ENCODE results near the gene DDX50.

Gene DDX50

GRCh38 chr10:68987611-68988010, 86.5 kb downstream of the DDX50 start:
- TF ChIP-seq YY1 (IDR thresholded peaks at IDR 0.05; ENCODE audit: low read depth) = no peak
- TF ChIP-seq CEBPB (IDR thresholded peaks at IDR 0.05) = no peak
- TF ChIP-seq, protein P1, sequence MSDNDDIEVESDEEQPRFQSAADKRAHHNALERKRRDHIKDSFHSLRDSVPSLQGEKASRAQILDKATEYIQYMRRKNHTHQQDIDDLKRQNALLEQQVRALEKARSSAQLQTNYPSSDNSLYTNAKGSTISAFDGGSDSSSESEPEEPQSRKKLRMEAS (IDR thresholded peaks at IDR 0.05) = no peak
- no peak for TF ChIP-seq FOXM1 (IDR thresholded peaks at IDR 0.05; ENCODE audit: borderline replicate concordance, low read depth)
- no peak for TF ChIP-seq TAF1 (IDR thresholded peaks at IDR 0.05; ENCODE audit: low read depth)
- TF ChIP-seq ZBTB7A (IDR thresholded peaks at IDR 0.05; ENCODE audit: low read depth) = no peak
- TF ChIP-seq EGR1 (IDR thresholded peaks at IDR 0.05) = no peak
- no peak for TF ChIP-seq TEAD4 (IDR thresholded peaks at IDR 0.05)
- TF ChIP-seq, protein P2, sequence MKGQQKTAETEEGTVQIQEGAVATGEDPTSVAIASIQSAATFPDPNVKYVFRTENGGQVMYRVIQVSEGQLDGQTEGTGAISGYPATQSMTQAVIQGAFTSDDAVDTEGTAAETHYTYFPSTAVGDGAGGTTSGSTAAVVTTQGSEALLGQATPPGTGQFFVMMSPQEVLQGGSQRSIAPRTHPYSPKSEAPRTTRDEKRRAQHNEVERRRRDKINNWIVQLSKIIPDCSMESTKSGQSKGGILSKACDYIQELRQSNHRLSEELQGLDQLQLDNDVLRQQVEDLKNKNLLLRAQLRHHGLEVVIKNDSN (IDR thresholded peaks at IDR 0.05) = no peak
- TF ChIP-seq RAD21 (IDR thresholded peaks at IDR 0.05; ENCODE audit: low read depth) = no peak
- TF ChIP-seq EP300 (IDR thresholded peaks at IDR 0.05; ENCODE audit: borderline replicate concordance) = no peak
- no peak for TF ChIP-seq CREB1 (IDR thresholded peaks at IDR 0.05; ENCODE audit: low read depth)
- TF ChIP-seq TCF12 (IDR thresholded peaks at IDR 0.05; ENCODE audit: low read depth) = no peak
- TF ChIP-seq REST (IDR thresholded peaks at IDR 0.05; ENCODE audit: low read depth) = no peak
- no peak for TF ChIP-seq NFIC (IDR thresholded peaks at IDR 0.05)

- TF ChIP-seq FOXM1 (IDR thresholded peaks at IDR 0.05; ENCODE audit: borderline replicate concordance, low read depth) (no peak), TCF12 (IDR thresholded peaks at IDR 0.05; ENCODE audit: low read depth) (no peak), CEBPB (IDR thresholded peaks at IDR 0.05) (peak; percentile 5; the same call in 1 of the 2 replicates), REST (IDR thresholded peaks at IDR 0.05; ENCODE audit: low read depth) (0 out of 2 replicates have a peak, but pooled peaks have one; percentile 7), TAF1 (IDR thresholded peaks at IDR 0.05; ENCODE audit: low read depth) (peak; percentile 80), RAD21 (IDR thresholded peaks at IDR 0.05; ENCODE audit: low read depth) (peak; percentile 25; the same call in 1 of the 2 replicates), TEAD4 (IDR thresholded peaks at IDR 0.05) (peak; percentile 75), CREB1 (IDR thresholded peaks at IDR 0.05; ENCODE audit: low read depth) (peak; percentile 54; the same call in 1 of the 2 replicates), YY1 (IDR thresholded peaks at IDR 0.05; ENCODE audit: low read depth) (peak; percentile 85), EP300 (IDR thresholded peaks at IDR 0.05; ENCODE audit: borderline replicate concordance) (peak; percentile 20; the same call in 1 of the 2 replicates)
- TF ChIP-seq, protein P1 (IDR thresholded peaks at IDR 0.05) = peak; percentile 63; the same call in 1 of the 2 replicates
- TF ChIP-seq, protein P2 (IDR thresholded peaks at IDR 0.05) = no peak
These were observed 87.6 kb downstream of the DDX50 start, which contains the start of gene KIFBP for GRCh38 chr10:68988530-68989316. TSS of gene KIFBP (plus strand) at chr10:68988803. CDS start at chr10:68988833, 30 bp downstream.

DNA sequence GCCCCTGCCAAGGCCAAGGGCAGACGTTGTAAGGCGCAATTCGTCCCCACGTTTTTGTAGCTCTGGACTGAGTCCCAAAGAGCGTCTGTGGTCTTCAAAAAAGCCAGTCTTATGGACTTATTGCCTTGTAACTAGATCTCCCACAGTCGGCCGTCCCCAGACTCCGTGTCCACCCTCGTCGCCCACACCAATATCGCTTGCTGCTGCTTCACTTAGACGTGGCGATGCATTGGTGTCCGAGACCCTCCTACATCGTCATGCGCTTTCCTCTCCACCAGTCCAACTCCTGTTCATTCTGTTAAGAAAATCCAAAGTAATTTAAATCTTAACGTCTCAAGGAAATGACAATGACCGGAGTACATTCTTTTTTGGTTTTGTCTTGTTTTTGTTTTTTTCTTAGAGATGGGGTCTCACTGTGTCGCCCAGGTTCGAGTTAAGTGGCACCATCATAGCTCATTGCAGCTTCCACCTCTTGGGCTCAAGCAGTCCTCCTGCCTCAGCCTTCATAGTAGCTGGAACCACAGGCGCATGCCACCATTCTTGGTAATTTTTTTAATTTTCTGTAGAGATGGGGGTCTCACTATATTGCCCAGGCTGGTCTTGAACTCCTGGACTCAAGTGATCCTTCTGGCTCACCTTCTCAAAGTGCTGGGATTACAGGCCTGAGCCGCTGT, 88.3 kb downstream of the DDX50 start:
- no peak for TF ChIP-seq NFIC (IDR thresholded peaks at IDR 0.05)
- no peak for TF ChIP-seq TEAD4 (IDR thresholded peaks at IDR 0.05)
- TF ChIP-seq CREB1 (IDR thresholded peaks at IDR 0.05; ENCODE audit: low read depth) = no peak
- no peak for TF ChIP-seq TAF1 (IDR thresholded peaks at IDR 0.05; ENCODE audit: low read depth)
- TF ChIP-seq ZBTB7A (IDR thresholded peaks at IDR 0.05; ENCODE audit: low read depth) = no peak
- no peak for TF ChIP-seq CEBPB (IDR thresholded peaks at IDR 0.05)
- TF ChIP-seq EP300 (IDR thresholded peaks at IDR 0.05; ENCODE audit: borderline replicate concordance) = no peak
- no peak for TF ChIP-seq YY1 (IDR thresholded peaks at IDR 0.05; ENCODE audit: low read depth)
- TF ChIP-seq RAD21 (IDR thresholded peaks at IDR 0.05; ENCODE audit: low read depth) = no peak
- TF ChIP-seq REST (IDR thresholded peaks at IDR 0.05; ENCODE audit: low read depth) = no peak
- no peak for TF ChIP-seq FOXM1 (IDR thresholded peaks at IDR 0.05; ENCODE audit: borderline replicate concordance, low read depth)
- TF ChIP-seq, protein P1 (IDR thresholded peaks at IDR 0.05) = no peak
- TF ChIP-seq, protein P2 (IDR thresholded peaks at IDR 0.05) = no peak
- no peak for TF ChIP-seq TCF12 (IDR thresholded peaks at IDR 0.05; ENCODE audit: low read depth)
- no peak for TF ChIP-seq EGR1 (IDR thresholded peaks at IDR 0.05)
